ENCODE data around the gene SIVA1.

Gene SIVA1

DNA sequence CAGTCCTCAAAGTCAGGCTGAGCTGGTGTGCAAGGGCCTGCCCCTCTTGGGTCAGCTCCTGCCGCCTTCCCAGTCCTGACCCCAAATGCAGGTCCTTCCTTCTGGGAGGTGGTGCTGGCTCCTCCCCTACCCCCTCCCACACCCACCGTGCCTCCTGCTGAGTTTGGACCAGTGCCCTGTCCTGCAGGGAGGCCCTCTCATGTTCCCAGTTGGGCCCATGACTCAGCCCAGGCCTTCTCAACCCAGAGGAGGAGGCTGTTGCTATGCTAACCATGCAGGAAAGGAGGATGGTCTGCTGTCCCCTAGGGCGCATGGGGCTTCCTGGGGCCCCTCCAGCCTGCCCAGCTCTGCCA, 52.4 kb downstream of the SIVA1 start:
- Histone ChIP-seq H3K4me3 (ENCODE audit: low read length) (no peak overlapping the region), H3K9ac (ENCODE audit: low read length) (no peak overlapping the region), H3F3A (ENCODE audit: insufficient read depth, low read length) (no peaks in the 10 kb centered on the region), H4K20me1 (ENCODE audit: insufficient read depth, low read length) (no peaks in the 10 kb centered on the region), H3K27ac (ENCODE audit: low read length) (no peak overlapping the region), H2AFZ (ENCODE audit: low read length) (no peak overlapping the region), H3K9me2 (replicated peaks; ENCODE audit: insufficient read depth, low read length) (no peaks in the 10 kb centered on the region), H3K4me1 (ENCODE audit: low read length) (no peaks in the 10 kb centered on the region), H3K4me2 (ENCODE audit: low read depth, low read length) (no peak overlapping the region), H3K9me3 (replicated peaks; ENCODE audit: insufficient read depth, low read length) (no peaks in the 10 kb centered on the region), H3K79me2 (ENCODE audit: low read length) (no peaks in the 10 kb centered on the region), H3K27me3 (replicated peaks; ENCODE audit: insufficient read depth, low read length) (no peaks in the 10 kb centered on the region), H3K36me3 (replicated peaks; ENCODE audit: insufficient read depth, low read length) (no peaks in the 10 kb centered on the region)
- no peak for DNase-seq
- TF ChIP-seq EZH2 (optimal IDR thresholded peaks at IDR 0.05; ENCODE audit: low read depth, low read length) (no peak), EZH2phosphoT487 (IDR thresholded peaks at IDR 0.05; ENCODE audit: low read length) (no peak), CTCF (IDR thresholded peaks at IDR 0.05; ENCODE audit: low read length) (no peak)

DNA sequence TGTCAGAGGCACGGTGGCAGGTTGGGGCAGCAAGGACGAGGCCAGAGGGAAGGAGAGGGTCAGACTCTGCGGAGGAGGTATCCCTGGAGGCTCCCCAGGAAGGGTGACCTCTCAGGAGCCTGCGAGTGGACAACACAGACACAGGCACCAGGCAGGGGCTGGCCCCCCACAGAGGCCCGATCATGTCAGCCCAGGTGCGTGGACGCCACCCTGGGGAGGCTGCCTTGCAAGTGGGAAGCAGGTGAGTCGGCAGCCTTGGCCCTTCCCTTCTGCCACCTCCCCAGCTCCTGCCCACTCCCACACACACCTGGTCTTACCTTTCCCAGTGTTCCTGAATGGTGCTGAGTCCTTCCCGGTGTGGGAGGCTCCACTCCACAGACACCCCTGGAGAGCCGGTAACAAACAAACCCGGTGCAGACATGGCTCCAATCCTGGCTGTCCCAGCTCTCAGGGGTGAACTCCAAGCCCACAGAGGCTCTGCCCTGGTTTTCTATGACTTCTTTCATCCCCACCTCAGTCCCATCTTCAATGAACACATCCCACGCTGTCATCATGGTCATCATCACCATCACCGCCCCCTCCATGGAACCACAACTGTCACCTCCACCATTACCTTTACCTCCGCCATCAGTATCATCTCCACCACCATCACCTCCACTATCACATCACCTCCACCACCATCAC, 53.1 kb downstream of the SIVA1 start:
- Histone ChIP-seq H3K9me2 (replicated peaks; ENCODE audit: insufficient read depth, low read length) (no peaks in the 10 kb centered on the region), H3K27ac (ENCODE audit: low read length) (no peak overlapping the region), H3K9ac (ENCODE audit: low read length) (no peak overlapping the region), H3K27me3 (replicated peaks; ENCODE audit: insufficient read depth, low read length) (no peaks in the 10 kb centered on the region), H3K4me2 (ENCODE audit: low read depth, low read length) (no peak overlapping the region), H4K20me1 (ENCODE audit: insufficient read depth, low read length) (no peaks in the 10 kb centered on the region), H3F3A (ENCODE audit: insufficient read depth, low read length) (no peaks in the 10 kb centered on the region), H3K79me2 (ENCODE audit: low read length) (no peaks in the 10 kb centered on the region), H3K4me1 (ENCODE audit: low read length) (no peaks in the 10 kb centered on the region), H3K4me3 (ENCODE audit: low read length) (no peak overlapping the region), H3K36me3 (replicated peaks; ENCODE audit: insufficient read depth, low read length) (no peaks in the 10 kb centered on the region), H2AFZ (ENCODE audit: low read length) (no peak overlapping the region), H3K9me3 (replicated peaks; ENCODE audit: insufficient read depth, low read length) (no peaks in the 10 kb centered on the region)
- TF ChIP-seq EZH2phosphoT487 (IDR thresholded peaks at IDR 0.05; ENCODE audit: low read length) (no peak), EZH2 (optimal IDR thresholded peaks at IDR 0.05; ENCODE audit: low read depth, low read length) (no peak), CTCF (IDR thresholded peaks at IDR 0.05; ENCODE audit: low read length) (no peak)
- DNase-seq: no peak

GRCh38 chr14:104806625-104807465, 53.9 kb downstream of the SIVA1 start:
- Histone ChIP-seq H4K20me1 (ENCODE audit: insufficient read depth, low read length) (no peaks in the 10 kb centered on the region), H3K4me3 (ENCODE audit: low read length) (no peak overlapping the region), H3K27me3 (replicated peaks; ENCODE audit: insufficient read depth, low read length) (no peaks in the 10 kb centered on the region), H3K79me2 (ENCODE audit: low read length) (no peaks in the 10 kb centered on the region), H3K9ac (ENCODE audit: low read length) (no peak overlapping the region), H3K4me2 (ENCODE audit: low read depth, low read length) (no peak overlapping the region), H3K4me1 (ENCODE audit: low read length) (no peaks in the 10 kb centered on the region), H3K9me2 (replicated peaks; ENCODE audit: insufficient read depth, low read length) (no peaks in the 10 kb centered on the region), H3K27ac (ENCODE audit: low read length) (no peak overlapping the region), H3K9me3 (replicated peaks; ENCODE audit: insufficient read depth, low read length) (no peaks in the 10 kb centered on the region), H3K36me3 (replicated peaks; ENCODE audit: insufficient read depth, low read length) (no peaks in the 10 kb centered on the region), H2AFZ (ENCODE audit: low read length) (no peak overlapping the region), H3F3A (ENCODE audit: insufficient read depth, low read length) (no peaks in the 10 kb centered on the region)
- no peak for DNase-seq
- TF ChIP-seq EZH2 (optimal IDR thresholded peaks at IDR 0.05; ENCODE audit: low read depth, low read length): no peak
- no peak for TF ChIP-seq EZH2phosphoT487 (IDR thresholded peaks at IDR 0.05; ENCODE audit: low read length)
- no peak for TF ChIP-seq CTCF (IDR thresholded peaks at IDR 0.05; ENCODE audit: low read length)
